GM12878 (cell line): Measurements from ENCODE around the gene GFM1. TPM values are rescaled to one million over a fixed set of nuclear protein-coding genes. Genes with fewer than 3 reads are reported as not detected.

ENCODE experiments used
- ATAC-seq: fragments of 200-7000 bp; cut with Tn5 transposase; 3 replicates; pipeline ENCODE4 v1.9.1; 2020; ENCODE audit warnings: mild to moderate bottlenecking, moderate library complexity
- BruUV-seq: library from RNA; stranded (reverse); fragments of 400-500 nt; replicated peaks from 2 replicates; lab custom pipeline; 2021; lab: Mats Ljungman, UMichigan
- CTCF ChIA-PET: fragments of 300-600 bp; sonication (Branson Sonifier 250); formaldehyde crosslinking; extraction: SDS; loops from one replicate; lab custom pipeline; 2021; ENCODE audit warnings: inconsistent platforms; lab: Yijun Ruan, JAX
- POLR2A ChIA-PET: fragments of 350-600 bp; formaldehyde crosslinking; extraction: SDS; loops from one replicate; lab custom pipeline; 2021; ENCODE audit warnings: inconsistent platforms; lab: Charles Lee
- RAD21 ChIA-PET: fragments of 300-600 bp; sonication (Branson Sonifier 250); formaldehyde crosslinking; loops from one replicate; lab custom pipeline; 2023; ENCODE audit warnings: antibody characterized with exemption; ENCODE audit not compliant: unreplicated experiment; lab: Charles Lee
- SMC1A ChIA-PET: fragments of 300-600 bp; sonication (Branson Sonifier 250); formaldehyde crosslinking; loops from one replicate; lab custom pipeline; 2023; ENCODE audit not compliant: unreplicated experiment, uncharacterized antibody; lab: Charles Lee
- DNase-seq: peaks from one replicate; pipeline ENCODE4 v3.0.0-alpha.2; 2011; ENCODE audit warnings: low read depth, low spot score
- FAIRE-seq: peaks from 3 replicates; lab custom pipeline; 2011; peaks lifted over from hg19 to GRCh38; lab: Jason Lieb, UNC
- H2AFZ ChIP-seq: 2 replicates; pipeline ENCODE4 v1.6.0; 2011; ENCODE audit warnings: low read depth, low read length, control low read depth; ENCODE audit not compliant: control insufficient read depth
- H3K27ac ChIP-seq: 2 replicates; pipeline ENCODE4 v1.5.1; 2011; ENCODE audit warnings: control low read depth; ENCODE audit not compliant: control insufficient read depth, insufficient read depth
- H3K27me3 ChIP-seq, 2 experiments: replicated peaks in 1 of 2; 2 replicates each; pipeline versions ENCODE4 v1.6.0 to v1.6.1; 2011; ENCODE audit warnings: low read length in 1 of 2; ENCODE audit not compliant: control insufficient read depth in 2 of 2, insufficient read depth in 2 of 2
- H3K36me3 ChIP-seq, 2 experiments: 2 replicates each; pipeline ENCODE4 v1.5.1; 2011; ENCODE audit warnings: low read length in 1 of 2; ENCODE audit not compliant: control insufficient read depth in 2 of 2, insufficient read depth in 2 of 2
- H3K4me1 ChIP-seq: 2 replicates; pipeline ENCODE4 v1.6.1; 2011; ENCODE audit warnings: mild to moderate bottlenecking, low read length, moderate library complexity, mixed read lengths; ENCODE audit not compliant: control insufficient read depth, insufficient read depth
- H3K4me2 ChIP-seq: 2 replicates; pipeline ENCODE4 v1.6.0; 2011; ENCODE audit warnings: control low read depth; ENCODE audit not compliant: control insufficient read depth, insufficient read depth
- H3K4me3 ChIP-seq: fragments of 200-600 bp; sonication (generic); 2 replicates; pipeline ENCODE4 v1.5.1; 2016
- H3K79me2 ChIP-seq: 2 replicates; pipeline ENCODE4 v1.6.0; 2011; ENCODE audit warnings: low read length; ENCODE audit not compliant: control insufficient read depth, insufficient read depth
- H3K9ac ChIP-seq: 2 replicates; pipeline ENCODE4 v1.8.0; 2011; ENCODE audit warnings: low read length, control low read depth, mixed read lengths; ENCODE audit not compliant: control insufficient read depth, insufficient read depth
- H3K9me3 ChIP-seq: replicated peaks from 3 replicates; pipeline ENCODE4 v1.5.1; 2011; ENCODE audit warnings: mild to moderate bottlenecking, low read length; ENCODE audit not compliant: control insufficient read depth, insufficient read depth
- H4K20me1 ChIP-seq: 2 replicates; pipeline ENCODE4 v1.6.0; 2011; ENCODE audit not compliant: control insufficient read depth, insufficient read depth
- MTA2 ChIP-seq: fragments of 450-650 bp; IDR thresholded peaks from 2 replicates; pipeline ENCODE4 v1.6.1; 2016; ENCODE audit warnings: low read depth, mild to moderate bottlenecking, moderate library complexity
- WGBS: methylation state at CpG from one replicate; pipeline ENCODE4 v1.1.6; 2016; ENCODE audit warnings: low lambda C conversion rate; ENCODE audit not compliant: insufficient replicate concordance, insufficient coverage; ENCODE audit errors: missing lambda C conversion rate; 5-methylcytosine and 5-hydroxymethylcytosine counted together
- in situ Hi-C: fragments of 300-500 bp; cut with MboI; formaldehyde crosslinking; loops from 9 replicates; pipeline ENCODE4 v1.14.3; 2018; ENCODE audit warnings: mixed read lengths
- intact Hi-C: fragments of 100-400 bp; cut with micrococcal nuclease; formaldehyde crosslinking; loops from one replicate; pipeline ENCODE4 v1.14.2; 2022; ENCODE audit not compliant: unreplicated experiment
- polyA plus RNA-seq, 11 experiments: library from polyadenylated mRNA; depleted of rRNA in 4 of 11; unstranded in 6 of 11; stranded (reverse) in 5 of 11; fragments of >200 nt; fragmentation: Nextera tagmentation in 4 of 11; fragmentation: Illumina TruSeq in 1 of 11; extraction: Ambion mirVana in 4 of 11; extraction: Trizol in 1 of 11; gene quantifications; 1 replicate in 1 of 11; 2 replicates in 10 of 11; pipeline versions ENCODE4 v1.2.1 to v1.2.3, GENCODE V29; 2011 to 2016; ENCODE audit warnings: inconsistent platforms in 2 of 11, missing spikeins in 2 of 11, low read depth in 1 of 11
- total RNA-seq, 4 experiments: library from RNA; depleted of rRNA in 3 of 4; stranded (reverse); fragments of >200 nt in 3 of 4; fragmentation: Illumina TruSeq in 1 of 4; extraction: Trizol in 1 of 4; gene quantifications; 2 replicates each; pipeline versions ENCODE4 v1.2.1 to v1.2.3, GENCODE V29; 2013 to 2021
- TF ChIP-seq, protein P1 (sequence below), 3 experiments: IDR thresholded peaks in 2 of 3; conservative IDR thresholded peaks in 1 of 3; 2 replicates each; pipeline ENCODE4 v1.5.1; 2011; ENCODE audit warnings: low read depth in 3 of 3, low read length in 3 of 3, mild to moderate bottlenecking in 3 of 3, control low read depth in 2 of 3, moderate library complexity in 2 of 3, inconsistent platforms in 1 of 3, mixed read lengths in 1 of 3; ENCODE audit not compliant: control insufficient read depth in 2 of 3, insufficient read depth in 1 of 3; ENCODE audit errors: extremely low read depth in 1 of 3
- TF ChIP-seq, protein P2 (sequence below): IDR thresholded peaks from 2 replicates; pipeline ENCODE4 v1.6.1; 2012; ENCODE audit warnings: low read depth, low read length, improper control_type of control experiment

Gene GFM1
- total and polyA plus RNA-seq, 10 of the 15 experiments (the other 5 are each of a cell fraction or from before 2014, with no cell fraction given), result 36.9 to 87.2 (median 57.3) TPM

DNA sequence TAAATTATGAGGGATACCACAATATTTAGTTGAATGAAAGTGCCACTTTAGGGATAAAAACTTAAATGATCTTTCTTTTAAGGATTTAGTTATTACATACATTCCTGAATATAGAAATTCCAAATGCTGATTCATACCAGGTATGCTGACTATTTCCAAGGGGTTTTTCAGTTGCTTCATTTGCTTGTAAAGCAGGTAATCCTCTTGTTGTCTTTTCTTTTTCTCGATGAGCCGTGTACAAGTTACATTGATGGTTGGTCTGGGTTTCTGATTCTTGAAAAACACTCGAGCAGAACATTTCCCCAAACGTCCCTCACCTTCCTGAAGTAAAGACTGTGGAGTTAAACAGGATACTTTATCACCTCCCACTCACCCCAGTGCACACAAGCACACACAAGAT lies 66.3 kb downstream of the GFM1 start:
- Histone ChIP-seq H2AFZ (no peak overlapping the region), H3K4me2 (no peak overlapping the region), H3K9me3 (no peaks in the 10 kb centered on the region), H3K27me3 (no peaks in the 10 kb centered on the region), H4K20me1 (no peaks in the 10 kb centered on the region), H3K36me3 (peaks cover 0 to 13% of the 10 kb centered on the region in 2 experiments; a peak in 2 of 4 replicates), H3K4me1 (no peaks in the 10 kb centered on the region), H3K27ac (no peak overlapping the region), H3K79me2 (no peaks in the 10 kb centered on the region), H3K9ac (no peak overlapping the region), H3K4me3 (no peak overlapping the region)
- in situ Hi-C loops, result no loop called here
- no peak for FAIRE-seq
- ChIA-PET POLR2A (interaction anchor here (0.7 kb wide), 1 partner anchor 1433 kb away, joined by 5 read pairs; no protein-coding TSS in a partner anchor), SMC1A (interaction anchor here (0.7 kb wide), 1 partner anchor 109 kb away, joined by 3 read pairs; no protein-coding TSS in a partner anchor), CTCF (interaction anchor here (1.4 kb wide), 1 partner anchor 17 kb away, joined by 4 read pairs; no protein-coding TSS in a partner anchor), RAD21 (no interaction called here)
- intact Hi-C loops, result no loop called here
- no peak for ATAC-seq
- TF ChIP-seq, protein P1, sequence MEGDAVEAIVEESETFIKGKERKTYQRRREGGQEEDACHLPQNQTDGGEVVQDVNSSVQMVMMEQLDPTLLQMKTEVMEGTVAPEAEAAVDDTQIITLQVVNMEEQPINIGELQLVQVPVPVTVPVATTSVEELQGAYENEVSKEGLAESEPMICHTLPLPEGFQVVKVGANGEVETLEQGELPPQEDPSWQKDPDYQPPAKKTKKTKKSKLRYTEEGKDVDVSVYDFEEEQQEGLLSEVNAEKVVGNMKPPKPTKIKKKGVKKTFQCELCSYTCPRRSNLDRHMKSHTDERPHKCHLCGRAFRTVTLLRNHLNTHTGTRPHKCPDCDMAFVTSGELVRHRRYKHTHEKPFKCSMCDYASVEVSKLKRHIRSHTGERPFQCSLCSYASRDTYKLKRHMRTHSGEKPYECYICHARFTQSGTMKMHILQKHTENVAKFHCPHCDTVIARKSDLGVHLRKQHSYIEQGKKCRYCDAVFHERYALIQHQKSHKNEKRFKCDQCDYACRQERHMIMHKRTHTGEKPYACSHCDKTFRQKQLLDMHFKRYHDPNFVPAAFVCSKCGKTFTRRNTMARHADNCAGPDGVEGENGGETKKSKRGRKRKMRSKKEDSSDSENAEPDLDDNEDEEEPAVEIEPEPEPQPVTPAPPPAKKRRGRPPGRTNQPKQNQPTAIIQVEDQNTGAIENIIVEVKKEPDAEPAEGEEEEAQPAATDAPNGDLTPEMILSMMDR (IDR thresholded peaks at IDR 0.05 in 2 of 3, conservative IDR thresholded peaks at IDR 0.05 in 1 of 3; ENCODE audit: control insufficient read depth in 2 of 3, extremely low read depth in 1 of 3, insufficient read depth in 1 of 3, low read depth in 3 of 3, low read length in 3 of 3), result no peak
- no peak for TF ChIP-seq MTA2
- TF ChIP-seq, protein P2, sequence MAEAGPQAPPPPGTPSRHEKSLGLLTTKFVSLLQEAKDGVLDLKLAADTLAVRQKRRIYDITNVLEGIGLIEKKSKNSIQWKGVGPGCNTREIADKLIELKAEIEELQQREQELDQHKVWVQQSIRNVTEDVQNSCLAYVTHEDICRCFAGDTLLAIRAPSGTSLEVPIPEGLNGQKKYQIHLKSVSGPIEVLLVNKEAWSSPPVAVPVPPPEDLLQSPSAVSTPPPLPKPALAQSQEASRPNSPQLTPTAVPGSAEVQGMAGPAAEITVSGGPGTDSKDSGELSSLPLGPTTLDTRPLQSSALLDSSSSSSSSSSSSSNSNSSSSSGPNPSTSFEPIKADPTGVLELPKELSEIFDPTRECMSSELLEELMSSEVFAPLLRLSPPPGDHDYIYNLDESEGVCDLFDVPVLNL, result no peak
- no TSS peak for BruUV-seq
- 74% methylated on average over 4 of the region's 4 CpGs for WGBS
- no peak for DNase-seq
